ENCODE results near the gene DCDC2C.
"Not testable (repeated sequence)": the region's sequence is repeated elsewhere in the genome, so short reads cannot be mapped to it uniquely, and the experiment has no call there.

Gene DCDC2C

DNA sequence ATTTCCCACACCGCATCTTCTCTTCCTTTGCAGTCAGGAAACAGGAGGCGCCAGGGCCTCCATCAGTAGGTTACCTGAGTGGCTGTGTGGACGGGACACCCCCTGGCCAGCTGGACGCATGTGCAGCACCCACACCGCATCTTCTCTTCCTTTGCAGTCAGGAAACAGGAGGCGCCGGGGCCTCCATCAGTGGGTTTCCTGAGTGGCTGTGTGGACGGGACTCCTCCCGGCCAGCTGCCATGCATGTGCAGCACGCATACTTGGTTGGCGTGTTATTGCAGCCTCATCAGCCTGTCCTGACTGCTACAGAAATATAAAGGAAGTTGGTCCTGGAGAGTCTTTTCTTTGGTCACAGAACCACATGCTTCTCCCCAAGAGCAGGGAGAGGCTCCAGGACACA lies 74.6 kb downstream of the DCDC2C start:
- no peak for DNase-seq

DNA sequence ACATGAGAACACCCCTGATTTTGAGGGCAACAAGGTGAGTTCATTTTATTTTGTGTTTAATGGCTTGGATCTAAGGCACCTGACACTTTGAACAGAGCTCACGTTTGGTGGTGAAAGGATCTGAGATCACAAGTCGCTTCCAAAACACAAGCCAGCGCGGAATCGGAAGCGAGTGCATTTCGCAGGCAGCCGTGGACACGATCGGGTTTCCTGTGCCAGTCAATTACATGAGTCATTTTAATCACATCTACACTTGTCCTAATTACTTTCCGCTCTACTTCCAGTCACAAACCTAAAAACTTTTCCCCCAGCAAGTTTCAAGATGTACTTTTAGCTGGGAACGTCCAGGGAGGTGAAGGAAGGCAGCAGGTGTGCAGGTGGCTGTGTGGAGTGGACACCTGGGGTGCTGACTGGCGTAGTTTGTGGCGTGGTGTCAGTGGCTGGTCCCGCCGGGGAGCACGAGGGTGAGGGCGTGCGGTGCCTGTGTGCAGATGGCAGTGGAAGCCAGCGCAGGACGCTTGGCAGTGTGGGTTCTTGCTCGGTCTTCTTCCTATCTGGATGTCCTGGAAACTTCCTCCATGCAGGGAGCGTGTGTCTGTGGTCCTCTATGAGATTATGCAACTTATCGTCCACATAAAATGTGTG lies 75.6 kb downstream of the DCDC2C start:
- no peak for DNase-seq

DNA sequence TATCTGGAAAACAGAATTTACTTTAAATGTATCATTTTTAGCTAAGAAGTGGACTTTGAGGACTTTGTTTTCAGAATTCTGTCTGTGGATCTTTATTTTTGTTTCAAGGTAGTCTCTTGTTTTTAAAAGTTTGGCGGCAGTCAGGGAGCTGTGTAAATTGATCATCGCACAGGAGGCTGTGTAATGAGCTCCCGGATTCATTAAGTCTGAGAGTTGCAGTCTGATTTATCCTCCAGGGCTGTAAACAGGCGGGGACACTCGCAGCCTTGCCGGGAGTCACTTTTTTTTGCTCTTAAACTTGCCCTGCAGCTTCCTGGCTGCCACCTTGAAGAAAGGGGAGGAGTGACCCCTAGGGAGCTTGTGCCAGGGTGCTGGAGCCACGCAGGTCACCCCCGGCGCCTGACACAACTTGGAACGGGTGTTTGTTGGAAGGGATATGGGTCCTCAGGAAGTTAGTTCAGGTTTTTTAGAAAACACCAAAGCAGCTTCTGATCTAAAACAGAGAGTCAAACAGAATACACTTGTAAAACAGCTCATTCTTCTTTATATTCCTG lies 76.2 kb downstream of the DCDC2C start:
- no peak for DNase-seq

DNA sequence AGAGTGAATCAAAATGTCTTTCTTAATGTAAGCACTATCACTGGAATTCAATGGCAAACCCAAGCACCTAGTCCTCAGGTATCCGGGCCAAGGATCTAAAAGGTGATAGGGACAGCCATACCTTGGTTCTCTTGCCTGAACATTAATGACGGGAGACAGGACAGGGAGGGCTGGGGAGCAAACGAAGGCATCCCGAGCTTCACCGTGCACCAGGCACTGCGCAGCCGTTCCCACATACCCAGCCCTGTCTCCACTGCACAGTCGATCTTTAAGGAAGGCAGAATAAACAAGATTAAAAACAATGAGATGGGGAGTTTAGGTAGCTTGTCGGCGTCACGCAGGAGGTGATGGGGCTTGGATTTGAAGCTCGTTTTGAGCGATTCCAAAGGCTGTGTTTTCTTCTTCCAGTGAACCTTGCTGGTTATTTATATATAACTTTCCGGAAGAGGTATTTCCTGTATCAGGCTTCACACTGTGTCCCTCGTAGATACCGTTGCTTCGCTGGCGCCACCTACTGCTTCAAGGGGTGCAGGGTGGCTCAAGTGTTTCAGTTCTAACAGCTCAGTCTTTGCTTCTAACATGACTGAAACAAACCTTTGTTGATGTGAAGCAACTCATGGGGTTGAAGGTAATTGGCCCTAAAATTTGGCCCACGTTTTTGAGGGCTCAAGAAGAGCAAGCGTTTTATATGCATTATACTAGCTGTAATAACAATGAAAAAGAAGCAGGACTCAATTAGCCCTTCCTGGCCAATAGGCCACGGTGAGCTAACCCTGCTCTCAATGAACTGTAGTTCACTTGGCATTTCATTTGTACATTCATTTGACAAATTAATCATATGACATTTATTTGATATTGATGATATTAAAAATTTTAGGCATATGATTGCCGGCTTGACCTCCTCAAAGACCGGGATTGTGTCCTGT lies 77.4 kb downstream of the DCDC2C start:
- peak; percentile 42 for DNase-seq

DNA sequence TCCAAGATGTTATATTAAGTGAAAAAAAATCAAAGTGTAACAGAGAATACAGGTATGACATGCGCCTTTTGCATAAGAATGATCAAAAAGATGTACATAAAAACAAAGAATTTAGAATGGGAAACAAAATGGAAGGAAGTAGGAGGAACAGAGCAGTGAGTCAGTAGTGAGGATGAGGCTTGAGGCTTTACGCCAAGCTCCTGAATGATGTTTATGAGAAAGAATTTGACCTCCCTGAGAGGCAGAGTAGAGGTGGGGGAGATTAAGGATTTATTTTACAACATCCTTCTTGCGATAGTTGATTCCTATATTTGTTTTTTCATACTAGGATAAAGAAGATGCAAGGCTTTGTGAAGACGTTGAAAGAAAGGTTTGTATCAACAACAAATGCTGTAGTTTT lies 81.4 kb downstream of the DCDC2C start:
- no peak for DNase-seq

DNA sequence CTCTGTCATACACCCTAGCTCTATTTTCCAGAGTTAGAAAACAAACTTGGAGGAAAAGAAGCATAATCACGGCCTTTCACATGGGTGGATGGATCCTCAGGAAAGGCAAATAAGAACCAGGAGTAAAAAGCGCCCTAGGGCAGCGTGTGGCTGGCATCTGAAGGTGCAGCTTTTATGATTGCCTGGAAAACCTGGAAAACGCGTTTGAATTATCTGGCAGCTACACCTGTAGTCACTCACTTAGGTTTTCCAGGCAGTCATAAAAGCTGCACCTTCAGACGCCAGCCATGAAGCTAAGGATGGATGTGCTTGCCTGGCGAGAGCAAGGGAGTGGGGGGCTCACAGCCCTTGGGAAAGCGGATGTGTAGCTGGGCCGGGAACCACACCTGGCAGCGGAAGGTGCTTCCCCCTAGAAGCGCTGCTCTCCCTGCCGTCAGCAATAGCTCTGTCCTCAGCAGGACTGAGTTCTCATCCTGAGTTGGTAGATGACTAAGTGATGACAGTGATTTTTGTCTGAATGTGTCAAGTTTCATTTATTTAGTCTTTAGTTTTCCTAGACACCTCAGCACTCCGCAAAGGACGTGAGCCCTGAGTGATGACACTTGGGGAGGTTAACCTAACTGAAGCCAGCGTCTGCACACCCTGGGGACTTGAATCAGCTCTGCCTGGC lies 82.0 kb downstream of the DCDC2C start:
- DNase-seq = no peak

DNA sequence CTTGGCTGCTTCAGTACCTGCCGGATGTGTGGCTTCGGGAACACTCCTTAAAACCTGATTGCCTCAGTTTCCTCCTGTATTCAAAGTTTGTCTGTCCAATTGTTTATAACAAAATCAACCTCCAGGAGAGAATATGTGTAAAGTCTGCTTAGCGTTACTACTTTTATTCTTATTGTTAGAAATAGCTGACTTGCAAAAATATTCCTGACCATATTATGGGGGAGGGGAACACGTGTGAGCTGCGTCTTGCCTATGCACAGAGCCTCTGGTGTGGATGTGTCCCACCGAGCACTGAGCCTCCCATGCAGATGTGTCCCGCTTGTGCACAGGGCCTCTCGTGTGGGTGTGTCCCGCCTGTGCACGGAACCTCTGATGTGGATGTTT lies 82.5 kb downstream of the DCDC2C start:
- DNase-seq = no peak

DNA sequence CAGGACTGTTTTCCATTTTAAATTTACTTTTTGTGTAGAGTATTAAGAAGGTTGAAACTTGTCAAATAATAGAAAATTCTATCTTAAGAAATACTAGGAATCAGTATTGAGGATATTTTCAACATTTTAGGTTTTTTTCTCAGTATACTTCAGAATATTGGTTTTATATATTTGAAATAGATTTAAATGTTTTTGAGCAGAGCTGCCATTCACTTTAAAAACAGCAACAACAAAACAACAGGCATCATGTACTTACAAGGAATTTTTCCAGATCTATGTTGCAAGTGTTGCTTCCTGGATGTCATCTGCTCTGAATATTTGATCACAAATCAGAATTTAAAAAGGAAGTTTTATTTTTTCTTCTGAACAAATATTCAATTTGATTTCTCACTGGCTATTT lies 84.4 kb downstream of the DCDC2C start:
- no peak for DNase-seq

DNA sequence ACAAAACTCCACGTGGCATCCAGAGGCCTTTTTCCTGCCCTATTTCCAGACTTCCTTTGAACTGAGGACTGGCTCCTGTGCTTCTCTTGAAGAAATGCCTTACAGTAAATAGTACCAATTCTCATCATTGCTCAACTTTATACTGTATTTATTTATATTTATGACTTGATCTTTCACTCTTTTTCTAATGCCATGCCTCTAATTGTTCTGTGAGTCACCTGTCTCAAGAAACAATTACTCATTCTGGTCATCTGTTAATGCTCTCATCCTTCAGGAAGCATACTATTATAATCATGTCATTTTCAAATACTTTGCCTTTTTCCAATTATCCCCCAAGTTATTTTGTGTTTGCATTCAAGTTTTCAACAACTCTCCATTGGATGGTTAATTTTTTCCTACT lies 85.9 kb downstream of the DCDC2C start:
- DNase-seq = no peak

DNA sequence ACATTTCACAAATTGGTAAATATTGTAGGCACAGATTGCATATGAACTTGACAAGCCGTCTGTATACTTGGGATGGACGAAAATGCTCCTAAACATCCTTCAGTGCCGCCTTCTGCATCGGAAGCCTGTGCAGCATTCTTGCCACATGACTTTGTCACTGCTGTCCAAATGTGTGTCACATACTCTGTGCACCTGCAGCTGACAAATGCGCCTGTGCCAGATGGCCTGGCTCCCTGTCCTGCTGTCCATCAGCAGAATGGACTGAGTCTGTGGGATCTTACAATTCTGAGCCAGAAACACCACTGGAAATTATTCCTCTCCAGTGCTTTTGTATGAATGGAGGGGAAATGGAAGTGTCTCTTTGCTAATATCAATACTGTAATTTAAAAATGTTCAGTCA lies 89.9 kb downstream of the DCDC2C start:
- no peak for DNase-seq

DNA sequence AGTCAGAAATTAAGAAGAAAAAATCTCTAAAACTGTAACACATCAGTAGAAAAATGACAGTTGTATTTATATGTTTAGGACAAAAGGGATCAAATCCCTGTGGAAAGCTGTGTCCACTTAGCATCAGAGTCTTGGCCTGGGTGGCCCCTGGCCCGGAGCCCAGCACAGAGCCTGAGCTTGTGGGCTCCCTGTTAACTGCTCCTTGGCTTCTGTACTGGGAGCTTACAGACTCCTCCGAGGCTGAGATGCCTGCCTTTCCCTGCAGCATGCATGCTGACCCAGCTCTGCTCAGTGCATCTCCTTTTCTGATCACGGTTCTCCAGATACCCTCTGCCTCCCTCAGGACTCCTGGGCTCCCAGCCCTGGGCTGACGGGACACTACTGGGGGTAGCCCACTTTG lies 98.1 kb downstream of the DCDC2C start:
- no peak for DNase-seq

DNA sequence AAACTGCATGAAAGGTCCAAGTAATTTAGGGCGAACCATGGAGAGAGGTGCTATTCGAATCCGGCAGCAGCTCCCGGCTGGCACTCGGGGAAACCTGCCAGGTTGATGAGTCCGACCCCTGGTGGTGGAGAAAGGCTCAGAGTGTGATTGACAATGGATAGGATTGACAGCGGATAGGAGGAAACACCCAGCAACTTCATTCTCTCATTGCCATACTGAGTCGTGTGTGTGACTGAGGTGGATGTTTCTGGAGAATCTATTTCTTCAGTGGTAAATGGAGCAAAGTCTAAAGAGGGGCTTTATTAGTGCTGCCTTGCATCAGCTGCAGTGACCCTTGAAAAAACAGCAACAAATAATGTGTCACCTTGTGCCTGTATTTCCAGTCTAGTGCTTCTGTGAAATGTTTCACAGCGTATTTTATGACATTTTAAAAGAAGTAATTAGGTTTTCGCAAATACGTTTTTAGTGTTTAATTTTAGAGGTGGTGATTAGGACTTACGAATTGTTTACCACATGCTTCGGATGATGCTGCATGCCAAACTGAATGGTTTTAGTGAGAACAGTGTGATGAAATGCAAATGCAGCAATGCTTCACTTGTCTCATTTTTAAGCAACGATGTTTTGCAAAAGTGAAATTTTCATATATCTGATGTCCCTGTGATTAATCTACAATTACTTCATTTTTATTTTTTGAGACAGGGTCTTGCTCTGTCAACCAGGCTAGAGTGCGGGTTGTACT lies 102.0 kb downstream of the DCDC2C start:
- no peak for DNase-seq

DNA sequence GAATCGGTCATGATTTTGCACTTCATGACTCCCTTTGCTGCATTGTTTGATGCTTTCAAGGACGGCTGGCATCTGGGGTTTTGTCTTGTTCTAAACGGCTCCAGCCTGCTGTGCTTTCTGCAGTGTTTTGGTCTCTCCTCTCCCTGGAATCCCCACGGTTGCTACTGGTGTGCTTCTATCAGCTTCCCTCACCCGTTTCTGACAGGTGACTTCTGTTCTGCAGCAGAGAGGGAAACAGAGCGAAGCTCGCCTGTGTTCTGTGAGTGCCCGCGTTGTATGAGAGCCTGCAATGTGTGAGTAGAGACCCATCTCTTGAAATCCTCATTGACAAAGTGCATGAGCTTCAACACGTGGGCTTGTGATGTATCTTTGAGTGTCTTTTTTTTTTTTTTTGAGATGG lies 102.8 kb downstream of the DCDC2C start:
- no peak for DNase-seq

DNA sequence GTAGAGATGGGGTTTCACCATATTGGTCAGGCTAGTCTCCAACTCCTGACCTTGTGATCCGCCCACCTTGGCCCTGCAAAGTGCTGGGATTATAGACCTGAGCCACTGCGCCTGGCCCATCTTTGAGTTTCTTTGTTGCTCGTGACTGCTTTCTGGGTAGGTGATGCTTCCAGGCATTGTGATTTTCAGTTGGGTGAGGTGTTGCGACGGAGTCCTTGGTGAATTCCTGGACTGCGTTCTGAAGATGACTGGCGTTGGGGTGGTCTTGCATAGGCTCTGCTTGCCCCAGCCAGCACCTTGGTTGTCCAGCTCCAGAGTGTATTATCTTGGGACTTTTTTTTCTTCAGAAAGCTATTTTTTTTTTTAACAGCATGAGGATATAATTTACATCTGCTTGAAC lies 103.4 kb downstream of the DCDC2C start:
- no peak for DNase-seq

DNA sequence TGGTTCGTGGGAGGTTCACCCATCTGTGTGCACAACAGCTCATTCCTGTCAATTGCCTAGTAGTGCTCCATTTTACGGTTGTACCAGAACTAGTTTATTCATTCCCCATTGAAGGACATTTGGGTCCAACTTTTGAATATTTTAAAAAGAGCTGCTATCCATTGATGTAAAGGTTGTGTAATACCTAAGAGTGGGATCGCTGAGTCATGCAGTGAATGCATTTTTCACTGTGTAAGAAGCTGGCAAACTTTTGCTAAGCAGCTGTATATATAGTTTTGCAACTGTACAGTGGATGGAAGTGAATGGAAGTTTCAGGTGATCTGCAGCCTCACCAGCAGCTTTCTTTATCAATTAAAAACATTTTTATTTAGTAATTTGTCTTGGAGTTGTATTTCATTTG lies 104.5 kb downstream of the DCDC2C start:
- no peak for DNase-seq

DNA sequence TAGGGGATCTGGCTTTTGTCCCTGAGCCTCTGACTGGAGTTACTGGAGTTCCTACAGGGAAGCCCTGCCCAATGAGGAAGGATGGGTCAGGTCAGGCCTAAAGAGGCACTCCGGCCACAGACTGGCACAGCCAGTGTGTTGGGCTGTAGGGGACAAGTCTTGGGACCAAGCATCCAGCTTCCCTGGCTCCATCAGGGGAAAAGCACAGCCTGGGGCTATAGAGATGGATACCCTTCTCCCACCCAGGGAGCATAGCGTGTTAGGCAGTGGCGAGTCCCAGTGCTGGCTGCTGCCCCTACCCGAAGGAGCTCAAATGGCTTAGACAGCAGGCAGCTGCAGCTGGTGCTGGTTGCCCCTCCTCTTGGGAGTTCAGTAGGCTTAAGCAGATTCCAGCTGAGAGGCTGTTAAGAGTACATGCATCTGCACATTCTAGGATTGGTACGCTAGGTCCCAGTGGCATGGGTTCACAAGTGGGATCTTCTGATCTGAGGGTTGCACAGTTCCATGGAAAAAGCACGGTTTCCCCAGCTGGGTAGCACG lies 111.4 kb downstream of the DCDC2C start:
- no peak for DNase-seq

DNA sequence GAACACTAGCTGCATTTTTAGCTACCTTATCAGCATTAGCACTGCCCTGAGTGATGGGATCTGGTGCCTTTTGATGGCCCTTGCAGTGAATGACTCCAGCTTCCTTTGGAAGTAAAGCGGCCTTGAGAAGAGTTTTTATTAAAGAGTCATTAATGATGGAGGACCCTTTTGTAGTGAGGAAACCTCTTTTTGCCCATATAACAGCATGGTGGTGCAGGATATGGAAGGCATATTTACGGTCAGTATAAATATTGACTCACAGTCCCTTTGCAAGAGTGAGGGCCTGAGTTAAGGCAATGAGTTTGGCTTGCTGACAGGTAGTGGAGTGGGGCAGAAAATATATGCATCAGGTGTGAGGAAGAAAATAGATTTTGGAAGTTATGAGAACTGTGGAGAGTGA lies 113.8 kb downstream of the DCDC2C start:
- DNase-seq = not testable (repeated sequence)

DNA sequence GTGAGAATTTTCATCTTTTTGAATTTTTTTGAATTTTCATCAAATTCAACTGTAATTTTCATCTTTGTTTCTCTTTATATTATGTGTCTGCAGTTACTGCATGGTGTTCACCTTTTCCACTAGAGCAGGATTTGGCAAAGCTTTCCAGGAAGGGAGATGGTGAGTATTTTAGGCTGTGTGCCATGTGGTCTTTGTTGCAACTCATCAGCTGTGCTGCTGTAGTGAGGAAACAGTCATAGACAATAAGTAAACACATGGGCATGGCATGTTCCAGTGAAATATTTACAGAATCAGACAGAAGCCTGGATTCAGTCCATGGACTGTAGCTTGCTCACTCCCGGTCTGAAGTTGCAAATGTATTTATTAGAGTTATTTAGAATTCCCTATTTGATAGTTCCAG lies 120.4 kb downstream of the DCDC2C start:
- no peak for DNase-seq

DNA sequence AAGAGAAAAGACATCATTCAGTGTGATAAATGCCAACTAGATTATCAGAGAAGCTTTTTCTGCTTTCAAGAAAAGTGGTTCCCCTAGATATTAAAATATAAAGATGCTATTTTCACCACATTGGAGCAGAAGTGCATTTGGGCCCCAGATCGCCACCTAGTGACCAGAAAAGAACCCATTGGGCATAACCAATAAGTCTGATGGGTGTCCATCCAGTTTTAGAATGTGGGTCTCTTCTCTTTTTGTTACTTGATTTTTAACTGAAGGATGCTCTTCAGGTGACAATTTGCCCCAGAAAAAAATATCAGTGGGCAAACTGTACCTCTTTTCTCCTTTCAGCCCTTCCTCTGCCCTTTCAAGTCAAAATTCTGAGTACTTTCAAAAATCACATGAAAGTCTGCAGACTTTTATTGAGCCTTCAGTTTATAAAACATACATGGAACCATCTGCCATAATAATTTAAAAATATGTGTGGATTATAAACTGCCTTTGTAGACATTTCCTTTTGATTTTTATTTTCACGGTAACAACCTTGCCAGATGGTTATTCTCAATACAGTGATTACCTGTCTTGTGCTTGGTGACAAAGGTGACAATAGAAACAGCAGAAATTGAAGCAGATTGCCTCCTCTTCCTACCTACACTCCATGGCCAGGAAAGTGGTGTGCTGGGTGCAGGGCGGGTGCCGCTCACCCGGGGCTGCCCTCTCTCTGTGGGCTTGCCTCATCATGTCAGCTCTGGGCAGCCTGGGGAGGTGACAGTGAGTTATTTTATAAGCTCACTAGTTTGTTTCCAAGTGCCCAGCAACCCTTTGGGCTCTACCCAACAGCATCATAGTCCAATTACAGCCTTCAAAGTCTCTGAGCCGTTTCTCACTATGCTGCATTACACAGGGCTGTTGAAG lies 124.5 kb downstream of the DCDC2C start:
- DNase-seq = no peak

DNA sequence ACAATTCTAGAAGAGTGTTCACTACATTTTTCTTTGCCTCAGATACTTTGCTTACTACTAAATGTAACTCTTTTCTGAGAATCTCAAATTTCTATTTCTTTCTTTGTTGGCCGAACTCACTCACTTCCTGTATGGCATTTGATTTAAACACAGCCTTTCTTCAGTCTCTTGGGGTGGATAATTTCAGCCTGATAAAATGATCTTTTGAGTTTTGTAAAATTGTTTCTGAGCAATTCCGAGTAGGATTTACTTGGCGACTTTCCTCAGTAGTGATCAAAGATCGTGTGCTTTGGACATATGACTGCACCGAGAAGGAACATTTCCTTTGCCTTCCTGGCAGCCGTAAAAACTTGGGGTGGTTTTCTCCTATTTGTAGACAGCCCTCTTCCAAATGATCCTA lies 127.4 kb downstream of the DCDC2C start:
- DNase-seq = no peak

DNA sequence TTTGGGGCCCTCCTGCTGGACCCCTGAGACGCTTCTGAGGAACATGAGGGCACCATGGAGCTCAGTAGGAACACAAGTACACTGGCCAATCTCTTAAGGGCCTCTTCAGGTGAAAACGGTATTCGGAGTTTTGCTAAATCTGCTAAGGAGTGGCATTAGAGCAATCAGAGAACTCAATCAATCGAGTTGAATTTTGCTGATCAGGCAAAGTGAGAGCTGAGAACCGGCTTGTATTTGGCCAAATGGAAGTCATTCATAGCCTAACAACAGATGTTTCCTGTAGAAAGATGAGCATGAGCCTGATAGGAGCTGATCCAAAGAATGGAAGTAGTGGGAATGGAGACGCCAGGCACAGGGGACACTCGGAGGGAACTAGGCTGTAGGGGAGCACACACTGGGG lies 133.7 kb downstream of the DCDC2C start:
- no peak for DNase-seq

DNA sequence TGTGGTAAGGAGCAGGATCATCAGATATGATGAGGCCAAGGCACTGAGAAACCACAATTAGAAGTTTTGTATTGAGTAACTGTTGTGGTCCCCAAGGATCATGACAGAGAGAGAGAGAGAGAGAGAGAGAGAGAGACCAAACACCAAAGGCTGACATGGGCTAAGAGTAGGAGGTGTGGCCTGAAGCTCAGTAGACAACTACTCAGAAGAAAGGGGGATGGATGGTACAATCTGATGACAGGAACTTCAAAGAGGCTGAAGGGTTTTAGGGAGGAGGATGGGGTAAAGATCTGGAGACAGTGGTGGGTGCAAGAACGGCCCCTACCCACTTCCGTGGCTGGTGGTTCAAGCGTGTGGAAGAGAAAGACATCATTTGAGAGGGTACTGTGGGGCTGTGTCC lies 135.0 kb downstream of the DCDC2C start:
- no peak for DNase-seq

Measured in activated naive CD4-positive, alpha-beta T cell treated with Interleukin-2 at 50 U/mL for 16 hours (primary cell).